HEK293T (cell line): ENCODE results near the gene KCNJ10.

Experiments
- ARNT ChIP-seq: fragments of 450-650 bp; IDR thresholded peaks from 2 replicates; pipeline ENCODE4 v1.6.1; 2017; ENCODE audit warnings: mild to moderate bottlenecking
- BHLHE40 ChIP-seq: fragments of 450-650 bp; IDR thresholded peaks from 2 replicates; pipeline ENCODE4 v1.6.1; 2016; ENCODE audit warnings: mild to moderate bottlenecking, moderate library complexity, borderline replicate concordance
- CTBP1 ChIP-seq: fragments of 450-650 bp; IDR thresholded peaks from 2 replicates; pipeline ENCODE4 v1.6.1; 2016; ENCODE audit warnings: borderline replicate concordance
- ELF4 ChIP-seq: fragments of 450-650 bp; IDR thresholded peaks from 2 replicates; pipeline ENCODE4 v1.6.1; 2017; ENCODE audit warnings: antibody characterized with exemption
- FOXA1 ChIP-seq: fragments of 450-650 bp; IDR thresholded peaks from 2 replicates; pipeline ENCODE4 v1.6.1; 2016; ENCODE audit warnings: mild to moderate bottlenecking
- FOXK2 ChIP-seq: fragments of 450-650 bp; IDR thresholded peaks from 2 replicates; pipeline ENCODE4 v1.6.1; 2016; ENCODE audit warnings: mild to moderate bottlenecking
- FOXM1 ChIP-seq: fragments of 450-650 bp; IDR thresholded peaks from 2 replicates; pipeline ENCODE4 v1.6.1; 2017; ENCODE audit warnings: mild to moderate bottlenecking, borderline replicate concordance
- NFRKB ChIP-seq: fragments of 450-650 bp; IDR thresholded peaks from 2 replicates; pipeline ENCODE4 v1.6.1; 2016; ENCODE audit warnings: mild to moderate bottlenecking, moderate library complexity
- PKNOX1 ChIP-seq: fragments of 450-650 bp; IDR thresholded peaks from 2 replicates; pipeline ENCODE4 v1.6.1; 2016
- SP1 ChIP-seq: fragments of 450-650 bp; IDR thresholded peaks from 2 replicates; pipeline ENCODE4 v1.6.1; 2017
- ZNF384 ChIP-seq: fragments of 450-650 bp; IDR thresholded peaks from 2 replicates; pipeline ENCODE4 v1.6.1; 2016

- TF ChIP-seq BHLHE40 (no peak), ELF4 (no peak), FOXM1 (no peak), NFRKB (no peak), FOXK2 (no peak), ZNF384 (no peak), ARNT (no peak), FOXA1 (no peak), CTBP1 (no peak), SP1 (no peak), PKNOX1 (no peak)
Observed at GRCh38 chr1:159991513-159991912, 78.4 kb downstream of the KCNJ10 start.
